Keratinocyte (primary cell): ENCODE results near the gene TACC2. TPM values are rescaled to one million over a fixed set of nuclear protein-coding genes. Genes with fewer than 3 reads are reported as not detected.

Experiments
- DNase-seq: peaks from one replicate; pipeline ENCODE4 v3.0.0-alpha.2; 2011; ENCODE audit warnings: low read depth, missing footprints, low spot score
- FAIRE-seq: peaks from 2 replicates; lab custom pipeline; 2011; peaks lifted over from hg19 to GRCh38; lab: Jason Lieb, UNC
- H2AFZ ChIP-seq: 2 replicates; pipeline ENCODE4 v1.6.0; 2012; ENCODE audit warnings: low read length, control low read depth, inconsistent platforms; ENCODE audit not compliant: control insufficient read depth
- H3K27ac ChIP-seq: 2 replicates; pipeline ENCODE4 v1.5.1; 2011; ENCODE audit warnings: low read length; ENCODE audit not compliant: control insufficient read depth, insufficient read depth
- H3K27me3 ChIP-seq: 3 replicates; pipeline ENCODE4 v1.6.0; 2011; ENCODE audit warnings: low read length; ENCODE audit not compliant: control insufficient read depth, insufficient read depth; ENCODE audit errors: extremely low read depth
- H3K36me3 ChIP-seq, 2 experiments: 2 replicates in 1 of 2; 3 replicates in 1 of 2; pipeline ENCODE4 v1.5.1; 2011; ENCODE audit warnings: low read length in 2 of 2, mild to moderate bottlenecking in 1 of 2; ENCODE audit not compliant: control insufficient read depth in 2 of 2, insufficient read depth in 2 of 2; ENCODE audit errors: extremely low read depth in 1 of 2
- H3K4me1 ChIP-seq: 3 replicates; pipeline ENCODE4 v1.5.1; 2011; ENCODE audit warnings: low read length; ENCODE audit not compliant: control insufficient read depth, insufficient read depth; ENCODE audit errors: extremely low read depth
- H3K4me2 ChIP-seq: 3 replicates; pipeline ENCODE4 v1.6.0; 2011; ENCODE audit warnings: low read depth, low read length; ENCODE audit not compliant: control insufficient read depth, insufficient read depth; ENCODE audit errors: extremely low read depth
- H3K4me3 ChIP-seq, 3 experiments: fragments of 200-600 bp in 1 of 3; sonication (generic) in 1 of 3; 2 replicates in 2 of 3; 3 replicates in 1 of 3; pipeline ENCODE4 v1.5.1; 2011 to 2016; ENCODE audit warnings: low read length in 3 of 3, mild to moderate bottlenecking in 3 of 3, control low read depth in 2 of 3, inconsistent platforms in 1 of 3, low read depth in 1 of 3, mixed read lengths in 1 of 3, mixed run types in 1 of 3, moderate library complexity in 1 of 3; ENCODE audit not compliant: control insufficient read depth in 2 of 3, insufficient read depth in 2 of 3; ENCODE audit errors: extremely low read depth in 1 of 3
- H3K79me2 ChIP-seq: 2 replicates; pipeline ENCODE4 v1.6.0; 2012; ENCODE audit warnings: low read length; ENCODE audit not compliant: control insufficient read depth, insufficient read depth
- H3K9ac ChIP-seq: 3 replicates; pipeline ENCODE4 v1.6.0; 2011; ENCODE audit warnings: low read length; ENCODE audit not compliant: control insufficient read depth, insufficient read depth; ENCODE audit errors: extremely low read depth
- H3K9me1 ChIP-seq: 3 replicates; pipeline ENCODE4 v1.6.0; 2011; ENCODE audit warnings: low read length; ENCODE audit not compliant: control insufficient read depth, insufficient read depth; ENCODE audit errors: extremely low read depth
- H3K9me3 ChIP-seq: 2 replicates; pipeline ENCODE4 v1.5.1; 2012; ENCODE audit warnings: low read depth, low read length; ENCODE audit not compliant: control insufficient read depth
- H4K20me1 ChIP-seq: 3 replicates; pipeline ENCODE4 v1.6.0; 2011; ENCODE audit warnings: low read length; ENCODE audit not compliant: control insufficient read depth, insufficient read depth; ENCODE audit errors: extremely low read depth
- EZH2 ChIP-seq: IDR thresholded peaks from one replicate; pipeline ENCODE4 v1.6.1; 2012; ENCODE audit warnings: inconsistent platforms, mild to moderate bottlenecking, low read length, moderate library complexity
- dilution Hi-C: fragments of 300-500 bp; cut with MboI; formaldehyde crosslinking; loops from one replicate; pipeline ENCODE4 v1.7.0; 2020; ENCODE audit warnings: low sequenced_read_pairs; ENCODE audit not compliant: extremely low pct_ligation_motif_present
- polyA plus RNA-seq, 5 experiments: library from polyadenylated mRNA; depleted of rRNA in 3 of 5; stranded (reverse) in 3 of 5; stranded (forward) in 1 of 5; unstranded in 1 of 5; fragments of >200 nt; gene quantifications; 1 replicate in 1 of 5; 2 replicates in 3 of 5; 3 replicates in 1 of 5; pipeline versions ENCODE4 v1.2.1 to v1.2.3, GENCODE V29; 2011 to 2012; ENCODE audit warnings: missing spikeins in 2 of 5, low read depth in 1 of 5, low replicate concordance in 1 of 5
- TF ChIP-seq, protein P1 (sequence below), 3 experiments: IDR thresholded peaks in 1 of 3; conservative IDR thresholded peaks in 1 of 3; optimal IDR thresholded peaks in 1 of 3; 2 replicates in 2 of 3; 3 replicates in 1 of 3; pipeline versions ENCODE3 to v1.5.1; 2011; ENCODE audit warnings: low read length in 3 of 3, mild to moderate bottlenecking in 3 of 3, moderate library complexity in 2 of 3, control low read depth in 1 of 3, inconsistent platforms in 1 of 3; ENCODE audit not compliant: insufficient read depth in 2 of 3; ENCODE audit errors: extremely low read depth in 1 of 3

TACC2 gene
- polyA plus RNA-seq, 1 donor (not counting 4 experiments of a cell fraction or from before 2014, with no cell fraction given) = 12.8 TPM

DNA sequence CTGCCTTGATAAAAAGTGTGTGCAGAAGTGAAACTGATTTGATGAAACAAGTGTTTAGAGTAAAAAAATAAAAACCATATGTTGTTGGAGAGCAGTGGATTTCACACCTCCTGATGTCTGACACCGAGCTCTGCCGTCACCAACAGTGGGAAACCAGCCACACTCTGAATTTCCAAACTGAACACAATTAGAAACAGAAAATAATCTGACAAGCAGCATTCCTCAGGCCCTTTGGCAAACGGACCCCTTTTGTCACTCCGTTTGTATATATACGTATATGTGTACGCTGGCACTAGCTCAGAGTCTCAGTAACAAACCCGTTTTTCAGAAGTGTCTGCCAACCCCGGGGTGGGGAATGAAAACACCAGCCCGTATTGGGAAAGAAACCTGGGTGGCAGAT lies 32.4 kb downstream of the TACC2 start:
- DNase-seq = no peak
- dilution Hi-C loops = no loop called here
- Histone ChIP-seq H3K9me3 (no peaks in the 10 kb centered on the region), H3K4me2 (peak overlapping the region; percentile 59), H3K9me1 (no peaks in the 10 kb centered on the region), H3K27ac (no peak overlapping the region), H3K36me3 (no peaks in the 10 kb centered on the region), H3K27me3 (peaks cover 6% of the 10 kb centered on the region), H3K9ac (no peak overlapping the region), H4K20me1 (peaks cover 2% of the 10 kb centered on the region), H3K4me1 (peaks cover 21% of the 10 kb centered on the region), H3K79me2 (no peaks in the 10 kb centered on the region), H3K4me3 (no peak overlapping the region), H2AFZ (no peak overlapping the region)
- no peak for FAIRE-seq
- TF ChIP-seq, protein P1, sequence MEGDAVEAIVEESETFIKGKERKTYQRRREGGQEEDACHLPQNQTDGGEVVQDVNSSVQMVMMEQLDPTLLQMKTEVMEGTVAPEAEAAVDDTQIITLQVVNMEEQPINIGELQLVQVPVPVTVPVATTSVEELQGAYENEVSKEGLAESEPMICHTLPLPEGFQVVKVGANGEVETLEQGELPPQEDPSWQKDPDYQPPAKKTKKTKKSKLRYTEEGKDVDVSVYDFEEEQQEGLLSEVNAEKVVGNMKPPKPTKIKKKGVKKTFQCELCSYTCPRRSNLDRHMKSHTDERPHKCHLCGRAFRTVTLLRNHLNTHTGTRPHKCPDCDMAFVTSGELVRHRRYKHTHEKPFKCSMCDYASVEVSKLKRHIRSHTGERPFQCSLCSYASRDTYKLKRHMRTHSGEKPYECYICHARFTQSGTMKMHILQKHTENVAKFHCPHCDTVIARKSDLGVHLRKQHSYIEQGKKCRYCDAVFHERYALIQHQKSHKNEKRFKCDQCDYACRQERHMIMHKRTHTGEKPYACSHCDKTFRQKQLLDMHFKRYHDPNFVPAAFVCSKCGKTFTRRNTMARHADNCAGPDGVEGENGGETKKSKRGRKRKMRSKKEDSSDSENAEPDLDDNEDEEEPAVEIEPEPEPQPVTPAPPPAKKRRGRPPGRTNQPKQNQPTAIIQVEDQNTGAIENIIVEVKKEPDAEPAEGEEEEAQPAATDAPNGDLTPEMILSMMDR (optimal IDR thresholded peaks at IDR 0.05 in 1 of 3, IDR thresholded peaks at IDR 0.05 in 1 of 3, conservative IDR thresholded peaks at IDR 0.05 in 1 of 3; ENCODE audit: extremely low read depth in 1 of 3, insufficient read depth in 2 of 3, low read length in 3 of 3) = no peak
- TF ChIP-seq EZH2 = no peak

DNA sequence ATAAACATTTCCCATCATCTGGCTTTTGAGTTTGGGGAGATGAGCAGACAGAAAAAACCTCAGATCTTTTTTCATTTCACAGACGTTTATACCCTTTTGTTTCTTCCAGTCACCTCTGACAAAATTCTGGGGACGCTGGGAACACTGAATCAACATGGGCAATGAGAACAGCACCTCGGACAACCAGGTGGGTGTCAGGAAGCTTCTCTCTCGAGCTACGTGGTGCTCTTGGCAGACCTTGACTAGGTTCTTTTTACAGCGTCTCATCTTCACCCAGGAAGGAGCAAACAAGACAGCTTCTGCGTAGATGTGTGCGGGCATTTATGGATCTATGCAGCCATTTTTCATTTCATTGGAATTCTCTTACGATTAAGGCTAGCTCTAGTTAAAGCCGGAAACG lies 32.9 kb downstream of the TACC2 start:
- DNase-seq = no peak
- TF ChIP-seq, protein P1 (optimal IDR thresholded peaks at IDR 0.05 in 1 of 3, IDR thresholded peaks at IDR 0.05 in 1 of 3, conservative IDR thresholded peaks at IDR 0.05 in 1 of 3; ENCODE audit: extremely low read depth in 1 of 3, insufficient read depth in 2 of 3, low read length in 3 of 3) = no peak
- no peak for TF ChIP-seq EZH2
- Histone ChIP-seq H4K20me1 (peaks cover 1% of the 10 kb centered on the region), H3K36me3 (no peaks in the 10 kb centered on the region), H3K79me2 (no peaks in the 10 kb centered on the region), H3K9ac (no peak overlapping the region), H2AFZ (peak overlapping the region; percentile 51), H3K9me1 (no peaks in the 10 kb centered on the region), H3K4me1 (peaks cover 21% of the 10 kb centered on the region), H3K9me3 (no peaks in the 10 kb centered on the region), H3K27ac (no peak overlapping the region), H3K4me2 (peak overlapping the region; percentile 59), H3K27me3 (peaks cover 6% of the 10 kb centered on the region), H3K4me3 (no peak overlapping the region)
- dilution Hi-C loops = no loop called here
- peak; percentile 36 for FAIRE-seq
